ENCODE data around the gene TMED9. TPM values are rescaled to one million over a fixed set of nuclear protein-coding genes. Genes with fewer than 3 reads are reported as not detected.
A peak's percentile ranks its signal among the peaks of the same experiment; 100 is the strongest.

TMED9 gene
- total and polyA plus RNA-seq, 9 of the 15 experiments (the other 6 are each of a cell fraction or from before 2014, with no cell fraction given) = 43.7 to 301 (median 90.0) TPM

GRCh38 chr5:177592010-177592834 lies at the start of gene TMED9 (continued):
- TF ChIP-seq CTCF (IDR thresholded peaks at IDR 0.05 in 2 of 3, conservative IDR thresholded peaks at IDR 0.05 in 1 of 3; ENCODE audit: insufficient read depth in 2 of 3, low read depth in 1 of 3, low read length in 3 of 3) (peak in 1 of 3 experiments; percentile 12; a peak in 1 of 6 replicates), NFIX (CRISPR knock-in tag; IDR thresholded peaks at IDR 0.05; ENCODE audit: low read depth) (no peak), GABPB2 (CRISPR knock-in tag; conservative IDR thresholded peaks at IDR 0.05) (no peak), MAFG (tag; conservative IDR thresholded peaks at IDR 0.05) (no peak), NEUROD1 (IDR thresholded peaks at IDR 0.05; ENCODE audit: borderline replicate concordance, low read depth, low read length, partially characterized antibody) (peak; percentile 49), SMARCA5 (IDR thresholded peaks at IDR 0.05) (no peak), MGA (IDR thresholded peaks at IDR 0.05) (no peak), E2F6 (IDR thresholded peaks at IDR 0.05; ENCODE audit: borderline replicate concordance in 1 of 2, extremely low read depth in 1 of 2, insufficient read depth in 1 of 2, insufficient read length in 1 of 2, low read depth in 1 of 2, low read length in 1 of 2, poor library complexity in 1 of 2, severe bottlenecking in 1 of 2) (peak; percentile 45 to 54), ZNF778 (CRISPR knock-in tag; IDR thresholded peaks at IDR 0.05) (no peak)

Measured in K562 (cell line).